Measurements from ENCODE around the gene IQCB1.

The IQCB1 gene

GRCh38 chr3:121730940-121731687, 103.7 kb downstream of the IQCB1 start:
- no peak for TF ChIP-seq CTCF (conservative IDR thresholded peaks at IDR 0.05; ENCODE audit: low read depth, low read length)
- no peak for DNase-seq (ENCODE audit: low read depth)
- H3K4me3 ChIP-seq (ENCODE audit: low read length), result no peak overlapping the region

GRCh38 chr3:121724130-121724529, 110.7 kb downstream of the IQCB1 start:
- no peak for TF ChIP-seq CTCF (conservative IDR thresholded peaks at IDR 0.05; ENCODE audit: low read depth, low read length)
- DNase-seq (ENCODE audit: low read depth), result no peak
- H3K4me3 ChIP-seq (ENCODE audit: low read length), result no peak overlapping the region

GRCh38 chr3:121723485-121723884, 111.4 kb downstream of the IQCB1 start:
- TF ChIP-seq CTCF (conservative IDR thresholded peaks at IDR 0.05; ENCODE audit: low read depth, low read length), result no peak
- no peak overlapping the region for H3K4me3 ChIP-seq (ENCODE audit: low read length)
- DNase-seq (ENCODE audit: low read depth), result no peak

- DNase-seq (ENCODE audit: low read depth), result no peak
- no peak overlapping the region for H3K4me3 ChIP-seq (ENCODE audit: low read length)
- no peak for TF ChIP-seq CTCF (conservative IDR thresholded peaks at IDR 0.05; ENCODE audit: low read depth, low read length)
Observed at GRCh38 chr3:121722411-121722810, 112.4 kb downstream of the IQCB1 start.

- no peak for DNase-seq (ENCODE audit: low read depth)
- no peak for TF ChIP-seq CTCF (conservative IDR thresholded peaks at IDR 0.05; ENCODE audit: low read depth, low read length)
- no peak overlapping the region for H3K4me3 ChIP-seq (ENCODE audit: low read length)
Observed at GRCh38 chr3:121720163-121720562, 114.7 kb downstream of the IQCB1 start.
